ENCODE data around the gene PAX5.

DNA sequence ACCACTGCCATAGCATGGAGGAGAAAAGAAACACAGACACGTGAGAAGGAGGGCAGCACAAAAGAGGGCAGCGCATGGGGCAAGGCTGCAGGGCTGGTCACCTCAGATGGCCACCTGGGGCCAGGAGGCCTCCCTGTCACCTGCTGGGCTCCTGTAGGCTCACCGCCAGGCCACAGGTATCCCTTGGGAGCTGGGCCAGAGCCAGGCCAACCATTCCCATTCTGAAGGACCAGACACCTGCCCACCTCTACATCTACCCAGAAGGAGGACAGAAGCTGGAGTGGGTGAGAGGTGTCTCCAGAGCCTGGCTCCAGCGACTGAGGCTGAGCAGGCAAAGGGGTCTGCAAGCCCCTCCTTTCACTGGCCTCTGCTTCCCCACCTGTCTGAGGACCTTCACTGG lies 103.1 kb downstream of the PAX5 start:
- no peak for TF ChIP-seq ZNF384 (IDR thresholded peaks at IDR 0.05)
- TF ChIP-seq TARDBP (IDR thresholded peaks at IDR 0.05): no peak
- no peak for TF ChIP-seq SUZ12 (IDR thresholded peaks at IDR 0.05)
- TF ChIP-seq FOXM1 (IDR thresholded peaks at IDR 0.05; ENCODE audit: borderline replicate concordance): no peak
- TF ChIP-seq SP1 (IDR thresholded peaks at IDR 0.05): no peak
- no peak for TF ChIP-seq BHLHE40 (IDR thresholded peaks at IDR 0.05; ENCODE audit: borderline replicate concordance)
- TF ChIP-seq HDGF (IDR thresholded peaks at IDR 0.05; ENCODE audit: borderline replicate concordance): no peak
- TF ChIP-seq ELF4 (IDR thresholded peaks at IDR 0.05): no peak
